Osteocyte (in vitro differentiated cells): ENCODE measurements around the gene NKAIN2. TPM values are rescaled to one million over a fixed set of nuclear protein-coding genes. Genes with fewer than 3 reads are reported as not detected.

ENCODE experiments used
- DNase-seq: peaks from one replicate; pipeline ENCODE4 v3.0.0; 2021; ENCODE audit warnings: mixed read lengths; ENCODE audit not compliant: unreplicated experiment; ENCODE audit errors: extremely low spot score
- H3K27ac Mint-ChIP-seq: one replicate; pipeline ENCODE4 v1.8.0; 2021; ENCODE audit warnings: mild to moderate bottlenecking, mixed read lengths; ENCODE audit not compliant: unreplicated experiment
- H3K27me3 Mint-ChIP-seq: one replicate; pipeline ENCODE4 v1.8.0; 2021; ENCODE audit warnings: mixed read lengths; ENCODE audit not compliant: unreplicated experiment
- H3K36me3 Mint-ChIP-seq: one replicate; pipeline ENCODE4 v1.8.0; 2021; ENCODE audit warnings: mixed read lengths; ENCODE audit not compliant: unreplicated experiment
- H3K4me1 Mint-ChIP-seq: one replicate; pipeline ENCODE4 v1.8.0; 2021; ENCODE audit warnings: mixed read lengths; ENCODE audit not compliant: unreplicated experiment
- H3K4me3 Mint-ChIP-seq: one replicate; pipeline ENCODE4 v1.8.0; 2021; ENCODE audit warnings: mild to moderate bottlenecking, moderate library complexity, mixed read lengths; ENCODE audit not compliant: unreplicated experiment
- H3K9me3 Mint-ChIP-seq: one replicate; pipeline ENCODE4 v1.8.0; 2021; ENCODE audit warnings: mixed read lengths; ENCODE audit not compliant: unreplicated experiment
- CTCF ChIP-seq: fragments of 200-600 bp; sonication (generic); IDR thresholded peaks from 2 replicates; pipeline ENCODE4 v1.5.0; 2021; ENCODE audit warnings: antibody characterized with exemption, mild to moderate bottlenecking, moderate library complexity
- total RNA-seq: library from RNA; stranded (reverse); gene quantifications from 2 replicates; pipeline ENCODE4 v1.2.1, GENCODE V29; 2021

Gene NKAIN2
- total RNA-seq, 1 donor from 2014 or later = 17.8 TPM

DNA sequence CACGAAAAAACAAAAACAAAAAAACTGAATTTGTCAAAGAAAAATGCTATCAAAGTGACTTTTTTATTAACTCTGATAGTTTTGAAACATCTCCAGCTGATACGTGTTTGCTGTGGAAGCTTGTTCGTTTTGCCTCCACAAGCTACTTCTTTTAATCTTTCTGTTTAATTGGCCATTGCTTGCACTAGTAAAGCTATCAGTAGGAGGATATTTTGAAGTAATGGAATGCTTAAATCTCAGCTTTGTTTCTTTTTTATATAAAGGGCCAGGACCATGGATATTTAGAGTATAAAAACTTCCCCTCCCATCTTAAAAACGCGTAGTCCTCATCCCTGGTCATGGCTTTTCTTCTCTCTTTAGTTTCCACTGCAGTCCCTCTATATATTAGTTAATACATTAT is 344.0 kb downstream of the NKAIN2 start:
- Mint-ChIP-seq H3K27me3 (no peaks in the 10 kb centered on the region), H3K4me3 (no peak overlapping the region), H3K27ac (no peak overlapping the region), H3K4me1 (peaks cover 12% of the 10 kb centered on the region), H3K36me3 (no peaks in the 10 kb centered on the region), H3K9me3 (no peaks in the 10 kb centered on the region)
- DNase-seq = no peak
- no peak for TF ChIP-seq CTCF

DNA sequence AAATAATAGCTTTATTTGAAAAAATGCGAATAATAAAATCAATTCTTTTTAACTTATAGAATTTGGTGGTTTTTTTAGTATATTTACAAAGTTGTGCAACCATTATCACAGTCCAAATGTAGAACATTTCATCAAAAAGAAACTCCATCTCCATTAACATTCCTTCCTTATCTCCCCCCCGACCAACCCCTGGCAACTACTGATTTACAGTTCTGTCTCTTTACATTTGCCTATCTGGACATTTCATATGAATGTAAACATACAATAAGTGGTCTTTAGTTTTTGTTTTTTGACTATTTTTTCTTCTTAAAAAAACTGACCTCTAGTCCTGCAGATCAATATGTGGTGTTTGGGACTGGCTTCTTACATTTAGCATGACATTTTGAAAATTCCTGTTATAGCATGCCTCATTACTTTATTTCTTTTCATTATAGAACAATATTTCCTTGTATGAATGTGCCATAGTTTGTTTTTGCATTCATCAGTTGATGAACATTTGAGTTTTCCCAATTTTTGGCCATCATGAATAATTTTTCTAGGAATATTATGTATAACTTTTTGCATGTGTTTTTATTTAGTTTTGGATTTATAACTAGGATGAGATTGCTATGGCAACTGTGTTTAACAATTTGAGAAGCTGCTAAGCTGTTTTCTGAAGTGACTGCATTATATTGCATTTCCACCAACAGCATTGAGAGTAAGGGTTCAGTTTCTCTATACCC is 344.7 kb downstream of the NKAIN2 start:
- no peaks in the 10 kb centered on the region for H3K9me3 Mint-ChIP-seq
- H3K4me3 Mint-ChIP-seq = no peak overlapping the region
- H3K4me1 Mint-ChIP-seq = peaks cover 12% of the 10 kb centered on the region
- H3K27me3 Mint-ChIP-seq = no peaks in the 10 kb centered on the region
- no peak for TF ChIP-seq CTCF
- no peaks in the 10 kb centered on the region for H3K36me3 Mint-ChIP-seq
- no peak for DNase-seq
- H3K27ac Mint-ChIP-seq = no peak overlapping the region

- no peak overlapping the region for H3K27ac Mint-ChIP-seq
- H3K4me1 Mint-ChIP-seq = peaks cover 12% of the 10 kb centered on the region
- no peaks in the 10 kb centered on the region for H3K9me3 Mint-ChIP-seq
- no peaks in the 10 kb centered on the region for H3K27me3 Mint-ChIP-seq
- no peak for TF ChIP-seq CTCF
- DNase-seq = no peak
- no peak overlapping the region for H3K4me3 Mint-ChIP-seq
- H3K36me3 Mint-ChIP-seq = no peaks in the 10 kb centered on the region
These were observed 346.0 kb downstream of the NKAIN2 start for GRCh38 chr6:124149646-124150045.

- no peak overlapping the region for H3K27ac Mint-ChIP-seq
- H3K36me3 Mint-ChIP-seq = no peaks in the 10 kb centered on the region
- H3K27me3 Mint-ChIP-seq = no peaks in the 10 kb centered on the region
- no peak for TF ChIP-seq CTCF
- DNase-seq = no peak
- no peaks in the 10 kb centered on the region for H3K9me3 Mint-ChIP-seq
- H3K4me3 Mint-ChIP-seq = no peak overlapping the region
- no peaks in the 10 kb centered on the region for H3K4me1 Mint-ChIP-seq
These were observed 354.4 kb downstream of the NKAIN2 start for GRCh38 chr6:124158024-124158423.

DNA sequence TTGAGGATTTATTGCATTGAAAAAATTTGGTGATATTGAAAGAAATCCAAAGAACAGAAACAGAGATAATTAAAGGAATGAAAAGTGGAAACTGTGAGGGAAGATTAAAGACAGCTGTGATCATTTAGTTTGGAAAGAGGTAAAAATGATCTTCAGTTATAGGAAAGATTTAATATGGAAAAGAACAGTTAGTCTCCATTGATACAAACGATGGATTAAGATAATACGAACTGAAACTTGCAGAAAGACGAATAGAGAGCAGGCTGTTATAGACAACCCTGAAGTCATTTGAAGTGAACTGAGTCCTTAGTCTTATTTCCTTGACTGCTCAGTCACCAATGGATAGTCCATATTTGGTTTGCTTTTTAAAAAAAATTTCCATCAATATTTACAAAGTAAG is 360.0 kb downstream of the NKAIN2 start:
- Mint-ChIP-seq H3K4me1 (peaks cover 3% of the 10 kb centered on the region), H3K9me3 (peaks cover 4% of the 10 kb centered on the region), H3K27me3 (no peaks in the 10 kb centered on the region), H3K36me3 (no peaks in the 10 kb centered on the region), H3K27ac (no peak overlapping the region), H3K4me3 (no peak overlapping the region)
- no peak for DNase-seq
- no peak for TF ChIP-seq CTCF
